ENCODE results near the gene KCNMA1.

- no peak for TF ChIP-seq CTCF (IDR thresholded peaks at IDR 0.05; ENCODE audit: insufficient read depth, low read length, poor library complexity, severe bottlenecking)
- no peak for TF ChIP-seq EZH2phosphoT487 (conservative IDR thresholded peaks at IDR 0.05; ENCODE audit: low read length)
Observed at GRCh38 chr10:77634939-77635338, 2.7 kb downstream of the KCNMA1 start.

Data from SU-DHL-6 (cell line).